Muscle of leg (tissue), 11 donors: ENCODE results near the gene R3HDM2. TPM values are rescaled to one million over a fixed set of nuclear protein-coding genes. Genes with fewer than 3 reads are reported as not detected.

Experiments used
- DNase-seq: peaks from one replicate; pipeline ENCODE4 v3.0.0; 2013
- H3K27ac ChIP-seq: one replicate; pipeline ENCODE4 v1.5.1; 2013; ENCODE audit warnings: mild to moderate bottlenecking, low read length, control low read depth
- H3K27me3 ChIP-seq: one replicate; pipeline ENCODE4 v1.6.1; 2013; ENCODE audit warnings: low read length; ENCODE audit not compliant: control insufficient read depth, insufficient read depth
- H3K36me3 ChIP-seq: one replicate; pipeline ENCODE4 v1.6.1; 2013; ENCODE audit warnings: low read length; ENCODE audit not compliant: control insufficient read depth, insufficient read depth
- H3K4me1 ChIP-seq: one replicate; pipeline ENCODE4 v1.6.1; 2013; ENCODE audit warnings: low read length; ENCODE audit not compliant: control insufficient read depth, insufficient read depth
- H3K4me3 ChIP-seq: one replicate; pipeline ENCODE4 v1.5.1; 2013; ENCODE audit warnings: low read length, control low read depth
- H3K9me3 ChIP-seq: replicated peaks from 2 replicates; pipeline ENCODE4 v1.6.1; 2013; ENCODE audit warnings: low read depth, low read length; ENCODE audit not compliant: control insufficient read depth
- WGBS: methylation state at CpG from one replicate; pipeline ENCODE4 v1.1.5; 2013; ENCODE audit warnings: missing lambda C conversion rate; ENCODE audit not compliant: insufficient coverage; 5-methylcytosine and 5-hydroxymethylcytosine counted together
- polyA plus RNA-seq, 8 donors: library from polyadenylated mRNA; unstranded; fragments of 120-200 nt; gene quantifications; one replicate each; pipeline versions ENCODE4 v1.2.1 to v1.2.3, GENCODE V29; 2013; ENCODE audit warnings: inconsistent platforms in 1 of 8, low replicate concordance in 1 of 8; ENCODE audit not compliant: insufficient read length in 8 of 8, insufficient read depth in 1 of 8
- total RNA-seq: library from RNA; stranded (reverse); fragments of 120-200 nt; gene quantifications from one replicate; pipeline ENCODE4 v1.2.4, GENCODE V29; 2013

The R3HDM2 gene
- total and polyA plus RNA-seq, 9 donors: 20.2 to 52.6 (median 39.6) TPM

DNA sequence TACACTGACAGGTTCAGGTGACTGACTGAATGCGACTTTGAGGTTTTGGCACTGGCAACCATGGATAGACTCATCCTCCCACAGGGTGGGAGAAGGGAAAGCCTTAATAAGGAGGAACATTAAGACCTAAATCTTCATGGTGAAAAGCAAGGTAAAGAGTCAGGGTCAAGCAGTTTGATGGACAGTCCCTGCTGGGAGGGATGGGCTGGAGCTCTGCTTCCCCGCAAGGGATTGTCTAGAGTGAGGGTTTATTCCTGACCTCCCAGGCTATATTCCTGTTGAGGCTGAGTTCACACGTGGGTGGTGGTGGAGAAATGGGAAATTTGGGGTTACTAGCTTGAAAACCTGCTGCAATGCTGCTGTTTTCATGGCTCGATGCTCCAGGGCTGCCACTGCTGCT is 170.5 kb downstream of the R3HDM2 start:
- H3K4me3 ChIP-seq: no peak overlapping the region
- 87% methylated on average over 4 of the region's 4 CpGs for WGBS
- no peaks in the 10 kb centered on the region for H3K27me3 ChIP-seq
- H3K4me1 ChIP-seq: peaks cover 49% of the 10 kb centered on the region
- H3K36me3 ChIP-seq: peaks cover 53% of the 10 kb centered on the region
- H3K27ac ChIP-seq: peak overlapping the region; percentile 29
- no peak for DNase-seq
- no peaks in the 10 kb centered on the region for H3K9me3 ChIP-seq

DNA sequence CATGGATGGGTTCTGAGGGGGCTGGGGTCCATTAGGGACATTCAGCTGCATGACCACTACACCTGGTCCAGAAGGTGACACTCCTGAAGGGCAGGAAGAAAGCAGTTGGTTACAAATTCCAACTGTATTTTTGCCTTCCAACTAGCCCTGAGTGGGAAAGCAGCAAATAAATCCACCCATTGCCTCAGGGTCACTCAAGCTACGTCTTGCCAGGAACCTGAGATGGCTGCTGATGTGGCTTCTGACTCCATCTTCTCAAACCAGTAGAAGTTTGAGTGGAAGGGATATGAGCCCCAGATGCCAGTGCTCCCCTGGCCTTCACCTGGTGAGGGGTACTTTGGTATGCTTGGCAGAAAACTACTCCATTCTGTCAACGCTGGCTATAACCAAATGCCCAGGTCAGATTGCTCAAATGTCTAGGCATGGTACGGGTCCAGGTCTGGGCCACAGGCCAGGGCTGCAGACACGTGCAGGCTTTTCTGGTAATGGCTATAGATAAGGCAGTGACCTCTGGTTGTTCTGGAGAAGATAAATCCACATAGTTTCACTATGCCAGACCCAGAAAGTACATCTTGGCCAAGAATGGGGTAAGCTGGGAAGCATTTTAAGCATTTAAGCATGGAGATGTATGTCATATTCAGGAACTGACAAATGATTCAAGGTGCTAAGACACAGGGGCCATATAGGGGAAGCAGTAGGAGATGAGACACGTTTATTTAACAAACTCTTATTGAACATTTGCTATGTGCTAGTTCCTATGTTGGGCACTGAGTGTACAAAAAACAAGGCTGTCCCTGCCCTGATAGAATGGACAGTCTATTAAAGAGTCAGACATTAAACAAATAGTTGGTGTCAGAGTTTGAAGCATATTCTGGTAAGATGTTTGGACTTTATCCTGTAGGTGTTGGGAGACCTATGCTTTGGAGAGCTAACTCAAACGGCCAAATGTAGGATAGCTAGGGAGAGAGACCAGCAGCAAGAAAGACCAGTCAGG is 171.6 kb downstream of the R3HDM2 start:
- Histone ChIP-seq H3K27me3 (no peaks in the 10 kb centered on the region), H3K27ac (peak overlapping the region; percentile 59), H3K4me1 (peaks cover 43% of the 10 kb centered on the region), H3K4me3 (no peak overlapping the region), H3K9me3 (no peaks in the 10 kb centered on the region), H3K36me3 (peaks cover 61% of the 10 kb centered on the region)
- DNase-seq: no peak
- 92% methylated on average over 1 of the region's 6 CpGs for WGBS

- Histone ChIP-seq H3K4me1 (peaks cover 27% of the 10 kb centered on the region), H3K27ac (no peak overlapping the region), H3K27me3 (no peaks in the 10 kb centered on the region), H3K9me3 (no peaks in the 10 kb centered on the region), H3K4me3 (no peak overlapping the region), H3K36me3 (peaks cover 53% of the 10 kb centered on the region)
- DNase-seq: no peak
- 76% methylated on average over 2 of the region's 6 CpGs for WGBS
Observed at GRCh38 chr12:57255916-57256315, 174.9 kb downstream of the R3HDM2 start.

DNA sequence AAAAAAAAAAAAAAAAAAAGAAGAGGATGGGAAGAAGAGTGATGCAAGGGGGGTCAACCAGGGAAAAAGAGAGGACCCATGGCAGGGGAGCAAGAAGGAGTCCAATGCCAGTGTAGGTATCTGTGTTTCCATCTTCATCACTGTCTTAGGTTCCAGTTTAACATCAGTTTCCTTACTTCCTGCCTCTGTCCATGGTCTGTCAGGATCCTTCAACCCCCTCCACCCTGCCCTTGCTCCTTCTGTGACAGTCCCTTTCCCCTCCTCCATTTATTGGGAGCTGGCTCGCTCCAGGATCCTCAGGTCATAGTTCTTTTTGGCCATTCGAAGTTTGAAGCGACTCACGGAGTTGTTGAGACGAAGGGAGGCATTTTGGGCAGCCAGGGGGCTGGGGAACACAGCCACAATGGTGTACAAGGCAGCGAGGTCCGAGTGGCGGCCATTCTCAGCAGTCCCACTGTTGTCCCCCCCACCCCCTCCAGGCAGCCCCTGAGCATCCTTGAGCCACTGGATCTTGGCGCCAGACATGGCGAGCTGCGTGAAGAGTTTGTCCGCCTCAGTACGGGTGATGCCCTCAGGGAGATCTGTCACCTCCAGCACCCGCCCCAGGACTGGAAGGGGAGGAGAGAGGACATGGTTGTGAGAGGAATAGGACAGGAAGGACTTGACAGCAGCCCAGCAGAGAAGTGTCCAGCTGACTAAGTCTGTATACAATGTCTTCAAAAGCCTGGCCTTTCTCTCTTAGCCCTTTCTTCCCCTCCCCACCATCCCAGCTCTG is 176.2 kb downstream of the R3HDM2 start:
- peaks cover 17% of the 10 kb centered on the region for H3K4me1 ChIP-seq
- H3K27ac ChIP-seq: no peak overlapping the region
- H3K4me3 ChIP-seq: no peak overlapping the region
- H3K36me3 ChIP-seq: peaks cover 45% of the 10 kb centered on the region
- H3K27me3 ChIP-seq: no peaks in the 10 kb centered on the region
- no peaks in the 10 kb centered on the region for H3K9me3 ChIP-seq
- 93% methylated on average over 11 of the region's 14 CpGs for WGBS
- peak; percentile 7 for DNase-seq

GRCh38 chr12:57250956-57251355 is 179.9 kb downstream of the R3HDM2 start, which contains the start of gene STAC3:
STAC3 (minus strand) TSS chr12:57251187; CDS start chr12:57249636, 1,551 bp downstream.
- DNase-seq: peak; percentile 86
- peaks cover 36% of the 10 kb centered on the region for H3K36me3 ChIP-seq
- peak within 1 kb of the TSS; percentile 95 for H3K27ac ChIP-seq
- peaks cover 26% of the 10 kb centered on the region for H3K4me1 ChIP-seq
- H3K27me3 ChIP-seq: no peaks in the 10 kb centered on the region
- WGBS: 12% methylated on average over 3 of the region's 7 CpGs
- peak within 1 kb of the TSS; percentile 52 for H3K4me3 ChIP-seq
- H3K9me3 ChIP-seq: no peaks in the 10 kb centered on the region

- H3K36me3 ChIP-seq: peaks cover 35% of the 10 kb centered on the region
- H3K27me3 ChIP-seq: no peaks in the 10 kb centered on the region
- peak overlapping the region; percentile 95 for H3K27ac ChIP-seq
- 33% methylated on average over 1 of the region's 3 CpGs for WGBS
- DNase-seq: peak; percentile 55
- no peaks in the 10 kb centered on the region for H3K9me3 ChIP-seq
- H3K4me3 ChIP-seq: peak overlapping the region; percentile 52
- H3K4me1 ChIP-seq: peaks cover 26% of the 10 kb centered on the region
Observed at GRCh38 chr12:57250541-57250940, 180.3 kb downstream of the R3HDM2 start.

DNA sequence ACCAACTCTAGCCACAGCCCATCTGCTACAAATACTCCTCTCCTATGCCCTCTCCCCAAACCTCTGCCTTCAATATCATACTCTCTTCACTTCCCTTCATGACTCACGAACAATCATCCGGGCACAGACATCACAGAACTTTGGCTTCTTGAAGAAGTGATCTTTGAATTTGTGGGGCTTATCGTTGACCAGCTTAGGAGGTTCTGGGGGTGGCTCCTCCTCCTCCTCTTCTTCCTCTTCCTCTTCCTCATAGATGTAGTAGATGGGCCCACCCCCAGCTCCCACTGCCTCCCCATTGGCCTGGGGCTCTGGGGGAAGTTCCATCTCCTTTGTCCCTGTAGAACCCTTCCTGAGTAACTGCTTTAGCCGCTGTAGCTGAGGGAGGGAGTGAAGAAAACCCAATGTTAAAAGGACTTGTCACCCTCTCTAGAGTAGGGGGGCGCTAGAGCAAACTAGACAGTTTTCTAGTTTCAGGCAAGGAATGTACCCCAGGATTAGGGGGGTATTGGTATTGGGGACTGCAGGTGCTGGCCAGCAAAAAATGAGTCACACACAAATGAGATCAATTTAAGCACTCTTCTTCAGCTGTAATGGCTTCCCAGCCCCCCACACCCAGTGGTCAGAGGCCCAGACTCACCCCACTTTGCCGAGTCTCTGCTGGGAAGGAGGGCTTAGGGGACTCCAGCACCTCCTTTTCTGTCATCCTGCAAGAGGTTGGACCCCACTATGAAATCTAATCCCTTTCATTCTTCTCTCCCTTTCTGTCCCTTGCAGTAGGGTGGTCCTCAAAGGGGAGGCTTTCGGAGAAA is 181.7 kb downstream of the R3HDM2 start:
- Histone ChIP-seq H3K9me3 (no peaks in the 10 kb centered on the region), H3K4me1 (peaks cover 34% of the 10 kb centered on the region), H3K27ac (no peak overlapping the region), H3K36me3 (peaks cover 36% of the 10 kb centered on the region), H3K27me3 (peaks cover 7% of the 10 kb centered on the region), H3K4me3 (peak overlapping the region; percentile 52)
- DNase-seq: no peak
- WGBS: 100% methylated on average over 1 of the region's 7 CpGs

DNA sequence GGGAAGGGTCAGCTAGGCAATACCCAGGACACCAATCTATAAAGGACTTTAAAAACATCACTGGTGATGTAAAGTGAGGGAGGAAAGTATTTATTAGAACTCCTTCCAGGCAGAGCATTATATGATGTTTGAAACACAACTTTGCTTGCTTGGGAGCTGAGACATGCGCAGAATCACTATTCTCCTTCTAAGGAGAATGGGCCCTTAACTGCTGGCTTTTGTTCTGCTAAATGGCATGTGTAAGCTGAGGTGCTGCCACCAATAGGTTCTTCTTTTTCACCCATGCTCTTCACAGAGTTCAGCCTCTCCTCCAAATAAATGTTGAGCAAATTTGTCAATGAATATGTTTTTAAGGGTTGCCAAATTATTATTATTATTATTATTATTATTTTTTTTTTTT is 183.8 kb downstream of the R3HDM2 start:
- Histone ChIP-seq H3K4me1 (peaks cover 50% of the 10 kb centered on the region), H3K9me3 (no peaks in the 10 kb centered on the region), H3K4me3 (no peak overlapping the region), H3K36me3 (peaks cover 40% of the 10 kb centered on the region), H3K27ac (no peak overlapping the region), H3K27me3 (peaks cover 27% of the 10 kb centered on the region)
- WGBS: no CpG with 5 or more reads among the region's 1 CpG
- no peak for DNase-seq

DNA sequence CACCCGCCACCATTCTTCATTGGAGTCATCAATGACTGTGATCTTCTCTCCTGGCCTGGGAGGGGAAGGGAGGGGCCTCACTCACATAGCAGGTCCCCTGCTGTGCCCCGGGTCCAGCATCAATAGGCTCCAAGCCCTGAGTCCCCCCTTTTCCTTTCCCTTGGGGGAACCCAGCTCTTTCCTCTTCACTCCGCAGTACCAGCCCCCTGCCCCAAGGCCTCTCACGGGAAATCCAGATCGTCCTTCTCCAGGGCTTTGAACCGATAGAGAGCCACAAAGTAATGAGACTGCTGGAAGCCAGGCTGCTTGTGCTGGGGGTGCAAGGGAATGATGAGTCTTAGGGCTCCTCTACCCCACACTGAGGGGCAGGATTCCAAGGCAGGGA is 186.5 kb downstream of the R3HDM2 start:
- Histone ChIP-seq H3K36me3 (peaks cover 38% of the 10 kb centered on the region), H3K4me3 (no peak overlapping the region), H3K27ac (no peak overlapping the region), H3K9me3 (no peaks in the 10 kb centered on the region), H3K4me1 (peaks cover 70% of the 10 kb centered on the region), H3K27me3 (peaks cover 54% of the 10 kb centered on the region)
- DNase-seq: no peak
- 77% methylated on average over 2 of the region's 6 CpGs for WGBS
